K562 (cell line): ENCODE results near the gene BACE1-AS. TPM values are rescaled to one million over a fixed set of nuclear protein-coding genes. Genes with fewer than 3 reads are reported as not detected.
A peak's percentile ranks its signal among the peaks of the same experiment; 100 is the strongest.

Experiments
- ADNP ChIP-seq: fragments of 200-800 bp; sonication (Bioruptor generic); IDR thresholded peaks from 2 replicates; pipeline ENCODE4 v1.6.1; 2016; ENCODE audit warnings: missing genetic modification characterization, missing compliant biosample characterization
- BACH1 ChIP-seq: fragments of 200-800 bp; sonication (Bioruptor generic); IDR thresholded peaks from 2 replicates; pipeline ENCODE4 v1.6.1; 2016; ENCODE audit warnings: missing genetic modification characterization, missing compliant biosample characterization
- CREBBP ChIP-seq: IDR thresholded peaks from one replicate; pipeline ENCODE4 v1.6.1; 2012; ENCODE audit warnings: low read depth, mild to moderate bottlenecking, control low read depth, inconsistent platforms, low read length
- DDX20 ChIP-seq: fragments of 450-650 bp; IDR thresholded peaks from 2 replicates; pipeline ENCODE4 v1.6.1; 2016; ENCODE audit warnings: missing genetic modification characterization, low read depth, mild to moderate bottlenecking, missing compliant biosample characterization, moderate library complexity
- ESRRB ChIP-seq: fragments of 250-450 bp; sonication (Bioruptor Pico); IDR thresholded peaks from 2 replicates; pipeline ENCODE4 v1.5.0; 2020; ENCODE audit warnings: mild to moderate bottlenecking, moderate library complexity, borderline replicate concordance
- ETS2 ChIP-seq: IDR thresholded peaks from 2 replicates; pipeline ENCODE4 v1.6.1; 2016; ENCODE audit warnings: borderline replicate concordance, missing genetic modification characterization, mild to moderate bottlenecking, moderate library complexity, missing compliant biosample characterization; ENCODE audit not compliant: poor library complexity, severe bottlenecking
- FOXP1 ChIP-seq: sonication (generic); formaldehyde crosslinking; IDR thresholded peaks from 2 replicates; pipeline ENCODE4 v1.8.0; 2022; ENCODE audit warnings: mild to moderate bottlenecking, missing genetic modification reagents
- MCM5 ChIP-seq: fragments of 450-650 bp; IDR thresholded peaks from 2 replicates; pipeline ENCODE4 v1.6.1; 2016; ENCODE audit warnings: low read depth
- NR2C1 ChIP-seq, 2 experiments: fragments of 450-650 bp; IDR thresholded peaks; 2 replicates each; pipeline ENCODE4 v1.6.1; 2017; ENCODE audit warnings: mild to moderate bottlenecking in 2 of 2, antibody characterized with exemption in 1 of 2, inconsistent platforms in 1 of 2, missing compliant biosample characterization in 1 of 2, missing genetic modification characterization in 1 of 2
- POLR2A ChIP-seq: fragments of 450-650 bp; conservative IDR thresholded peaks from 2 replicates; pipeline ENCODE4 v1.6.1; 2016
- TCF3 ChIP-seq: sonication (generic); formaldehyde crosslinking; IDR thresholded peaks from 2 replicates; pipeline ENCODE4 v1.4.0; 2020; ENCODE audit warnings: mild to moderate bottlenecking, missing genetic modification reagents
- TEAD4 ChIP-seq, 2 experiments: sonication (generic) in 1 of 2; formaldehyde crosslinking in 1 of 2; IDR thresholded peaks; 2 replicates each; pipeline versions ENCODE4 v1.6.1 to v1.8.0; 2012 to 2022; ENCODE audit warnings: borderline replicate concordance in 1 of 2, inconsistent platforms in 1 of 2, low read length in 1 of 2, mild to moderate bottlenecking in 1 of 2, missing genetic modification reagents in 1 of 2
- TOE1 ChIP-seq, 2 experiments: fragments of 450-650 bp in 1 of 2; sonication (generic) in 1 of 2; formaldehyde crosslinking in 1 of 2; IDR thresholded peaks; 2 replicates each; pipeline versions ENCODE4 v1.7.1 to v1.8.0; 2016 to 2022; ENCODE audit warnings: borderline replicate concordance in 2 of 2, mild to moderate bottlenecking in 2 of 2, antibody characterized with exemption in 1 of 2, inconsistent platforms in 1 of 2, low read depth in 1 of 2, missing genetic modification reagents in 1 of 2, moderate library complexity in 1 of 2
- USF2 ChIP-seq: sonication (generic); formaldehyde crosslinking; IDR thresholded peaks from 2 replicates; pipeline ENCODE4 v1.5.0; 2020; ENCODE audit warnings: missing genetic modification reagents
- WHSC1 ChIP-seq: IDR thresholded peaks from one replicate; pipeline ENCODE4 v1.6.1; 2012; ENCODE audit warnings: low read length, control low read depth, inconsistent platforms
- YBX1 ChIP-seq: fragments of 450-650 bp; IDR thresholded peaks from 2 replicates; pipeline ENCODE4 v1.7.1; 2016; ENCODE audit warnings: mild to moderate bottlenecking
- ZBTB17 ChIP-seq: fragments of 450-650 bp; formaldehyde crosslinking; IDR thresholded peaks from 2 replicates; pipeline ENCODE4 v1.4.0; 2020; ENCODE audit warnings: mild to moderate bottlenecking
- ZNF444 ChIP-seq: fragments of 250-450 bp; sonication (Bioruptor Pico); IDR thresholded peaks from 2 replicates; pipeline ENCODE4 v1.4.0; 2020; ENCODE audit warnings: mild to moderate bottlenecking, moderate library complexity
- ZNF764 ChIP-seq: fragments of 250-450 bp; sonication (Bioruptor Pico); IDR thresholded peaks from 2 replicates; pipeline ENCODE4 v1.4.0; 2020; ENCODE audit warnings: low read depth, mild to moderate bottlenecking, moderate library complexity
- polyA plus RNA-seq, 8 experiments: library from polyadenylated mRNA; depleted of rRNA in 4 of 8; stranded (reverse) in 5 of 8; unstranded in 3 of 8; fragments of >200 nt; fragmentation: Nextera tagmentation in 2 of 8; fragmentation: Illumina TruSeq in 1 of 8; extraction: Ambion mirVana in 2 of 8; extraction: Trizol in 1 of 8; gene quantifications; 2 replicates each; pipeline versions ENCODE4 v1.2.1 to v1.2.3, GENCODE V29; 2011 to 2014; ENCODE audit warnings: inconsistent platforms in 1 of 8, missing spikeins in 1 of 8
- total RNA-seq, 7 experiments: library from RNA; depleted of rRNA in 6 of 7; stranded (reverse); fragments of >200 nt in 6 of 7; fragmentation: Illumina TruSeq in 2 of 7; extraction: Trizol in 2 of 7; gene quantifications; 2 replicates each; pipeline versions ENCODE4 v1.2.1 to v1.2.3, GENCODE V29; 2011 to 2021; ENCODE audit warnings: low replicate concordance in 1 of 7
- TF ChIP-seq, protein P1 (sequence below): fragments of 450-650 bp; IDR thresholded peaks from 2 replicates; pipeline ENCODE4 v1.6.1; 2018; ENCODE audit not compliant: partially characterized antibody
- TF ChIP-seq, protein P2 (sequence below): fragments of 250-450 bp; sonication (Bioruptor Pico); IDR thresholded peaks from 2 replicates; pipeline ENCODE4 v1.9.0; 2021; ENCODE audit warnings: mild to moderate bottlenecking
- TF ChIP-seq, protein P3 (sequence below): fragments of 450-650 bp; IDR thresholded peaks from 2 replicates; pipeline ENCODE4 v1.6.1; 2016; ENCODE audit warnings: missing biosample characterization, missing genetic modification characterization

BACE1-AS gene
- total and polyA plus RNA-seq, 9 of the 15 experiments (the other 6 are each of a cell fraction or from before 2014, with no cell fraction given) = 2.2 to 8.2 (median 3.8) TPM

- TF ChIP-seq, protein P1, sequence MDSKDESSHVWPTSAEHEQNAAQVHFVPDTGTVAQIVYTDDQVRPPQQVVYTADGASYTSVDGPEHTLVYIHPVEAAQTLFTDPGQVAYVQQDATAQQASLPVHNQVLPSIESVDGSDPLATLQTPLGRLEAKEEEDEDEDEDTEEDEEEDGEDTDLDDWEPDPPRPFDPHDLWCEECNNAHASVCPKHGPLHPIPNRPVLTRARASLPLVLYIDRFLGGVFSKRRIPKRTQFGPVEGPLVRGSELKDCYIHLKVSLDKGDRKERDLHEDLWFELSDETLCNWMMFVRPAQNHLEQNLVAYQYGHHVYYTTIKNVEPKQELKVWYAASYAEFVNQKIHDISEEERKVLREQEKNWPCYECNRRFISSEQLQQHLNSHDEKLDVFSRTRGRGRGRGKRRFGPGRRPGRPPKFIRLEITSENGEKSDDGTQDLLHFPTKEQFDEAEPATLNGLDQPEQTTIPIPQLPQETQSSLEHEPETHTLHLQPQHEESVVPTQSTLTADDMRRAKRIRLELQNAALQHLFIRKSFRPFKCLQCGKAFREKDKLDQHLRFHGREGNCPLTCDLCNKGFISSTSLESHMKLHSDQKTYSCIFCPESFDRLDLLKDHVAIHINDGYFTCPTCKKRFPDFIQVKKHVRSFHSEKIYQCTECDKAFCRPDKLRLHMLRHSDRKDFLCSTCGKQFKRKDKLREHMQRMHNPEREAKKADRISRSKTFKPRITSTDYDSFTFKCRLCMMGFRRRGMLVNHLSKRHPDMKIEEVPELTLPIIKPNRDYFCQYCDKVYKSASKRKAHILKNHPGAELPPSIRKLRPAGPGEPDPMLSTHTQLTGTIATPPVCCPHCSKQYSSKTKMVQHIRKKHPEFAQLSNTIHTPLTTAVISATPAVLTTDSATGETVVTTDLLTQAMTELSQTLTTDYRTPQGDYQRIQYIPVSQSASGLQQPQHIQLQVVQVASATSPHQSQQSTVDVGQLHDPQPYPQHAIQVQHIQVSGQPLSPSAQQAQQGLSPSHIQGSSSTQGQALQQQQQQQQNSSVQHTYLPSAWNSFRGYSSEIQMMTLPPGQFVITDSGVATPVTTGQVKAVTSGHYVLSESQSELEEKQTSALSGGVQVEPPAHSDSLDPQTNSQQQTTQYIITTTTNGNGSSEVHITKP = no peak
- peak; percentile 84 for TF ChIP-seq FOXP1 (CRISPR knock-in tag)
- no peak for TF ChIP-seq TOE1 (IDR thresholded peaks at IDR 0.05; ENCODE audit: borderline replicate concordance)
- no peak for TF ChIP-seq TOE1 (CRISPR knock-in tag; IDR thresholded peaks at IDR 0.05; ENCODE audit: borderline replicate concordance, low read depth)
- no peak for TF ChIP-seq ETS2 (tag)
- TF ChIP-seq ZNF764 = no peak
- peak; percentile 48 for TF ChIP-seq TEAD4 (IDR thresholded peaks at IDR 0.05; ENCODE audit: low read length)
- TF ChIP-seq TEAD4 (CRISPR knock-in tag; IDR thresholded peaks at IDR 0.05; ENCODE audit: borderline replicate concordance) = 0 out of 2 replicates have a peak, but pooled peaks have one; percentile 66
- TF ChIP-seq BACH1 (tag) = no peak
- TF ChIP-seq YBX1 = no peak
- TF ChIP-seq NR2C1 (IDR thresholded peaks at IDR 0.05) = peak; percentile 85
- peak; percentile 90 for TF ChIP-seq NR2C1 (tag; IDR thresholded peaks at IDR 0.05)
- no peak for TF ChIP-seq ESRRB (CRISPR knock-in tag)
- TF ChIP-seq ADNP = peak; percentile 89; the same call in 1 of the 2 replicates
- TF ChIP-seq MCM5 = no peak
- TF ChIP-seq, protein P2, sequence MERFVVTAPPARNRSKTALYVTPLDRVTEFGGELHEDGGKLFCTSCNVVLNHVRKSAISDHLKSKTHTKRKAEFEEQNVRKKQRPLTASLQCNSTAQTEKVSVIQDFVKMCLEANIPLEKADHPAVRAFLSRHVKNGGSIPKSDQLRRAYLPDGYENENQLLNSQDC (CRISPR knock-in tag) = no peak
- no peak for TF ChIP-seq WHSC1
- TF ChIP-seq ZBTB17 (CRISPR knock-in tag) = peak; percentile 50; the same call in 1 of the 2 replicates
- no peak for TF ChIP-seq USF2
- no peak for TF ChIP-seq ZNF444 (CRISPR knock-in tag)
- TF ChIP-seq POLR2A = peak; percentile 79
- TF ChIP-seq, protein P3, sequence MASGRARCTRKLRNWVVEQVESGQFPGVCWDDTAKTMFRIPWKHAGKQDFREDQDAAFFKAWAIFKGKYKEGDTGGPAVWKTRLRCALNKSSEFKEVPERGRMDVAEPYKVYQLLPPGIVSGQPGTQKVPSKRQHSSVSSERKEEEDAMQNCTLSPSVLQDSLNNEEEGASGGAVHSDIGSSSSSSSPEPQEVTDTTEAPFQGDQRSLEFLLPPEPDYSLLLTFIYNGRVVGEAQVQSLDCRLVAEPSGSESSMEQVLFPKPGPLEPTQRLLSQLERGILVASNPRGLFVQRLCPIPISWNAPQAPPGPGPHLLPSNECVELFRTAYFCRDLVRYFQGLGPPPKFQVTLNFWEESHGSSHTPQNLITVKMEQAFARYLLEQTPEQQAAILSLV (tag) = no peak
- no peak for TF ChIP-seq DDX20 (tag)
- TF ChIP-seq CREBBP = no peak
- TF ChIP-seq TCF3 (CRISPR knock-in tag) = peak; percentile 48; the same call in 1 of the 2 replicates
Measured at GRCh38 chr11:117327567-117328374, 36.6 kb downstream of the BACE1-AS start, which contains the start of gene CEP164 (continued).
